ENCODE results near the gene F10. TPM values are rescaled to one million over a fixed set of nuclear protein-coding genes. Genes with fewer than 3 reads are reported as not detected.

The F10 gene
- total and polyA plus RNA-seq, 10 donors: 1.6 to 6.4 (median 2.9) TPM

GRCh38 chr13:113086991-113087922 lies 35.3 kb upstream of the F10 start:
- H3K4me3 ChIP-seq: no peak overlapping the region
- H3K9me3 ChIP-seq: no peaks in the 10 kb centered on the region
- H3K27me3 ChIP-seq (replicated peaks in 1 of 7): no peaks in the 10 kb centered on the region
- peak; percentile 54 for DNase-seq
- no peak overlapping the region for H3K27ac ChIP-seq
- peaks cover 0 to 29% (median 6%) of the 10 kb centered on the region in 6 donors for H3K36me3 ChIP-seq
- H3K4me1 ChIP-seq: no peaks in the 10 kb centered on the region
- TF ChIP-seq POLR2A (IDR thresholded peaks at IDR 0.05) (no peak), POLR2AphosphoS5 (IDR thresholded peaks at IDR 0.05) (no peak), CTCF (IDR thresholded peaks at IDR 0.05 in 8 of 11, conservative IDR thresholded peaks at IDR 0.05 in 3 of 11) (no peak)
- 89 to 94% (median 93%) methylated on average over 33 to 39 of the region's 39 CpGs for WGBS, 5 donors
- intact Hi-C loops (cut with DNase I; ENCODE audit: low total_unique reads): no loop called here

GRCh38 chr13:113087923-113088690 lies 34.5 kb upstream of the F10 start:
- no peak overlapping the region for H3K4me3 ChIP-seq
- H3K9me3 ChIP-seq: no peaks in the 10 kb centered on the region
- WGBS, 5 donors: 91 to 96% (median 91%) methylated on average over 39 to 40 of the region's 40 CpGs
- H3K4me1 ChIP-seq: no peaks in the 10 kb centered on the region
- peaks cover 0 to 29% (median 6%) of the 10 kb centered on the region in 6 donors for H3K36me3 ChIP-seq
- H3K27me3 ChIP-seq (replicated peaks in 1 of 7): no peaks in the 10 kb centered on the region
- no peak overlapping the region for H3K27ac ChIP-seq
- DNase-seq: peak; percentile 58
- intact Hi-C loops (cut with DNase I; ENCODE audit: low total_unique reads): no loop called here
- TF ChIP-seq CTCF (IDR thresholded peaks at IDR 0.05 in 8 of 11, conservative IDR thresholded peaks at IDR 0.05 in 3 of 11) (no peak), POLR2AphosphoS5 (IDR thresholded peaks at IDR 0.05) (no peak), POLR2A (IDR thresholded peaks at IDR 0.05) (no peak)

- Histone ChIP-seq H3K4me1 (no peaks in the 10 kb centered on the region), H3K9me3 (no peaks in the 10 kb centered on the region), H3K27me3 (replicated peaks in 1 of 7) (no peaks in the 10 kb centered on the region), H3K36me3 (peaks cover 0 to 29% (median 6%) of the 10 kb centered on the region in 6 donors), H3K27ac (no peak overlapping the region), H3K4me3 (no peak overlapping the region)
- WGBS, 5 donors: 82 to 93% (median 88%) methylated on average over 15 to 17 of the region's 17 CpGs
- DNase-seq: peak; percentile 41
- intact Hi-C loops (cut with DNase I; ENCODE audit: low total_unique reads): no loop called here
- no peak for TF ChIP-seq POLR2A (IDR thresholded peaks at IDR 0.05)
- TF ChIP-seq POLR2AphosphoS5 (IDR thresholded peaks at IDR 0.05): no peak
- TF ChIP-seq CTCF (IDR thresholded peaks at IDR 0.05 in 8 of 11, conservative IDR thresholded peaks at IDR 0.05 in 3 of 11): no peak
Measured at GRCh38 chr13:113088691-113089020, 33.9 kb upstream of the F10 start.
